GM12878 (cell line): ENCODE results near the gene SLC25A47. TPM values are rescaled to one million over a fixed set of nuclear protein-coding genes. Genes with fewer than 3 reads are reported as not detected.

Experiments
- ATAC-seq: fragments of 200-7000 bp; cut with Tn5 transposase; 3 replicates; pipeline ENCODE4 v1.9.1; 2020; ENCODE audit warnings: mild to moderate bottlenecking, moderate library complexity
- BruUV-seq: library from RNA; stranded (reverse); fragments of 400-500 nt; replicated peaks from 2 replicates; lab custom pipeline; 2021; lab: Mats Ljungman, UMichigan
- CTCF ChIA-PET: fragments of 300-600 bp; sonication (Branson Sonifier 250); formaldehyde crosslinking; extraction: SDS; loops from one replicate; lab custom pipeline; 2021; ENCODE audit warnings: inconsistent platforms; lab: Yijun Ruan, JAX
- POLR2A ChIA-PET: fragments of 350-600 bp; formaldehyde crosslinking; extraction: SDS; loops from one replicate; lab custom pipeline; 2021; ENCODE audit warnings: inconsistent platforms; lab: Charles Lee
- RAD21 ChIA-PET: fragments of 300-600 bp; sonication (Branson Sonifier 250); formaldehyde crosslinking; loops from one replicate; lab custom pipeline; 2023; ENCODE audit warnings: antibody characterized with exemption; ENCODE audit not compliant: unreplicated experiment; lab: Charles Lee
- SMC1A ChIA-PET: fragments of 300-600 bp; sonication (Branson Sonifier 250); formaldehyde crosslinking; loops from one replicate; lab custom pipeline; 2023; ENCODE audit not compliant: unreplicated experiment, uncharacterized antibody; lab: Charles Lee
- DNase-seq: peaks from one replicate; pipeline ENCODE4 v3.0.0-alpha.2; 2011; ENCODE audit warnings: low read depth, low spot score
- FAIRE-seq: peaks from 3 replicates; lab custom pipeline; 2011; peaks lifted over from hg19 to GRCh38; lab: Jason Lieb, UNC
- H2AFZ ChIP-seq: 2 replicates; pipeline ENCODE4 v1.6.0; 2011; ENCODE audit warnings: low read depth, low read length, control low read depth; ENCODE audit not compliant: control insufficient read depth
- H3K27ac ChIP-seq: 2 replicates; pipeline ENCODE4 v1.5.1; 2011; ENCODE audit warnings: control low read depth; ENCODE audit not compliant: control insufficient read depth, insufficient read depth
- H3K27me3 ChIP-seq, 2 experiments: replicated peaks in 1 of 2; 2 replicates each; pipeline versions ENCODE4 v1.6.0 to v1.6.1; 2011; ENCODE audit warnings: low read length in 1 of 2; ENCODE audit not compliant: control insufficient read depth in 2 of 2, insufficient read depth in 2 of 2
- H3K36me3 ChIP-seq, 2 experiments: 2 replicates each; pipeline ENCODE4 v1.5.1; 2011; ENCODE audit warnings: low read length in 1 of 2; ENCODE audit not compliant: control insufficient read depth in 2 of 2, insufficient read depth in 2 of 2
- H3K4me1 ChIP-seq: 2 replicates; pipeline ENCODE4 v1.6.1; 2011; ENCODE audit warnings: mild to moderate bottlenecking, low read length, moderate library complexity, mixed read lengths; ENCODE audit not compliant: control insufficient read depth, insufficient read depth
- H3K4me2 ChIP-seq: 2 replicates; pipeline ENCODE4 v1.6.0; 2011; ENCODE audit warnings: control low read depth; ENCODE audit not compliant: control insufficient read depth, insufficient read depth
- H3K4me3 ChIP-seq: fragments of 200-600 bp; sonication (generic); 2 replicates; pipeline ENCODE4 v1.5.1; 2016
- H3K79me2 ChIP-seq: 2 replicates; pipeline ENCODE4 v1.6.0; 2011; ENCODE audit warnings: low read length; ENCODE audit not compliant: control insufficient read depth, insufficient read depth
- H3K9ac ChIP-seq: 2 replicates; pipeline ENCODE4 v1.8.0; 2011; ENCODE audit warnings: low read length, control low read depth, mixed read lengths; ENCODE audit not compliant: control insufficient read depth, insufficient read depth
- H3K9me3 ChIP-seq: replicated peaks from 3 replicates; pipeline ENCODE4 v1.5.1; 2011; ENCODE audit warnings: mild to moderate bottlenecking, low read length; ENCODE audit not compliant: control insufficient read depth, insufficient read depth
- H4K20me1 ChIP-seq: 2 replicates; pipeline ENCODE4 v1.6.0; 2011; ENCODE audit not compliant: control insufficient read depth, insufficient read depth
- BACH1 ChIP-seq: fragments of 450-650 bp; IDR thresholded peaks from 2 replicates; pipeline ENCODE4 v1.6.1; 2017; ENCODE audit warnings: mild to moderate bottlenecking, borderline replicate concordance
- BCL11A ChIP-seq: IDR thresholded peaks from 2 replicates; pipeline ENCODE4 v1.6.1; 2011; ENCODE audit warnings: low read depth, low read length
- CBX3 ChIP-seq: fragments of 200-600 bp; sonication (generic); IDR thresholded peaks from 2 replicates; pipeline ENCODE4 v1.6.1; 2016; ENCODE audit warnings: low read depth, borderline replicate concordance
- FOS ChIP-seq: IDR thresholded peaks from 3 replicates; pipeline ENCODE4 v1.6.1; 2011; ENCODE audit warnings: borderline replicate concordance; ENCODE audit not compliant: insufficient read length; ENCODE audit errors: extremely low read depth
- JUNB ChIP-seq: IDR thresholded peaks from 2 replicates; pipeline ENCODE4 v1.6.1; 2016; ENCODE audit warnings: antibody characterized with exemption, mild to moderate bottlenecking
- MAX ChIP-seq: IDR thresholded peaks from 2 replicates; pipeline ENCODE4 v1.6.1; 2012; ENCODE audit warnings: low read depth, low read length, improper control_type of control experiment
- NRF1 ChIP-seq: conservative IDR thresholded peaks from 2 replicates; pipeline ENCODE4 v1.6.1; 2011; ENCODE audit warnings: mild to moderate bottlenecking, low read depth, low read length, improper control_type of control experiment
- PAX5 ChIP-seq: IDR thresholded peaks from 2 replicates; pipeline ENCODE4 v1.6.1; 2011; ENCODE audit warnings: low read depth, low read length, borderline replicate concordance
- SMC3 ChIP-seq: IDR thresholded peaks from 2 replicates; pipeline ENCODE4 v1.6.1; 2011; ENCODE audit warnings: low read length, improper control_type of control experiment, borderline replicate concordance
- ZNF622 ChIP-seq: fragments of 450-650 bp; IDR thresholded peaks from 2 replicates; pipeline ENCODE4 v1.6.1; 2017; ENCODE audit warnings: mild to moderate bottlenecking, inconsistent platforms
- WGBS: methylation state at CpG from one replicate; pipeline ENCODE4 v1.1.6; 2016; ENCODE audit warnings: low lambda C conversion rate; ENCODE audit not compliant: insufficient replicate concordance, insufficient coverage; ENCODE audit errors: missing lambda C conversion rate; 5-methylcytosine and 5-hydroxymethylcytosine counted together
- in situ Hi-C: fragments of 300-500 bp; cut with MboI; formaldehyde crosslinking; loops from 9 replicates; pipeline ENCODE4 v1.14.3; 2018; ENCODE audit warnings: mixed read lengths
- intact Hi-C: fragments of 100-400 bp; cut with micrococcal nuclease; formaldehyde crosslinking; loops from one replicate; pipeline ENCODE4 v1.14.2; 2022; ENCODE audit not compliant: unreplicated experiment
- polyA plus RNA-seq, 11 experiments: library from polyadenylated mRNA; depleted of rRNA in 4 of 11; unstranded in 6 of 11; stranded (reverse) in 5 of 11; fragments of >200 nt; fragmentation: Nextera tagmentation in 4 of 11; fragmentation: Illumina TruSeq in 1 of 11; extraction: Ambion mirVana in 4 of 11; extraction: Trizol in 1 of 11; gene quantifications; 1 replicate in 1 of 11; 2 replicates in 10 of 11; pipeline versions ENCODE4 v1.2.1 to v1.2.3, GENCODE V29; 2011 to 2016; ENCODE audit warnings: inconsistent platforms in 2 of 11, missing spikeins in 2 of 11, low read depth in 1 of 11
- total RNA-seq, 4 experiments: library from RNA; depleted of rRNA in 3 of 4; stranded (reverse); fragments of >200 nt in 3 of 4; fragmentation: Illumina TruSeq in 1 of 4; extraction: Trizol in 1 of 4; gene quantifications; 2 replicates each; pipeline versions ENCODE4 v1.2.1 to v1.2.3, GENCODE V29; 2013 to 2021

Gene SLC25A47
- total and polyA plus RNA-seq, 10 of the 15 experiments (the other 5 are each of a cell fraction or from before 2014, with no cell fraction given): 0.14 TPM; not detected in 9

- BruUV-seq: no TSS peak
- H3K36me3 ChIP-seq: peaks cover 51% of the 10 kb centered on the region in 2 experiments
Measured at GRCh38 chr14:100350276-100350926, 27.3 kb downstream of the SLC25A47 start.

GRCh38 chr14:100350986-100351385 lies 27.8 kb downstream of the SLC25A47 start:
- in situ Hi-C loops: no loop called here
- Histone ChIP-seq H3K9ac (no peak overlapping the region), H3K36me3 (peaks cover 49 to 54% of the 10 kb centered on the region in 2 experiments), H3K4me2 (no peak overlapping the region), H3K4me1 (no peaks in the 10 kb centered on the region), H4K20me1 (no peaks in the 10 kb centered on the region; the same call in 1 of the 2 replicates), H2AFZ (no peak overlapping the region), H3K27me3 (no peaks in the 10 kb centered on the region), H3K79me2 (no peaks in the 10 kb centered on the region), H3K27ac (no peak overlapping the region), H3K4me3 (no peak overlapping the region), H3K9me3 (no peaks in the 10 kb centered on the region)
- FAIRE-seq (no peak), ATAC-seq (no peak), DNase-seq (no peak)
- intact Hi-C loops: no loop called here
- 93% methylated on average over 5 of the region's 5 CpGs for WGBS
- CTCF ChIA-PET: no interaction called here
- RAD21 ChIA-PET: no interaction called here
- no peak for TF ChIP-seq BACH1
- TF ChIP-seq ZNF622: no peak
- no peak for TF ChIP-seq CBX3
- no peak for TF ChIP-seq JUNB
- TF ChIP-seq FOS: no peak
- no peak for TF ChIP-seq BCL11A
- TF ChIP-seq PAX5: no peak
- no peak for TF ChIP-seq NRF1
- SMC1A ChIA-PET: interaction anchor here (0.8 kb wide), 1 partner anchor 22 kb away, joined by 3 read pairs; no protein-coding TSS in a partner anchor
- POLR2A ChIA-PET: no interaction called here
- no TSS peak for BruUV-seq

More at GRCh38 chr14:100350276-100350926, 27.3 kb downstream of the SLC25A47 start:
- RAD21 ChIA-PET: no interaction called here
- SMC1A ChIA-PET: interaction anchor here (0.6 to 1.2 kb wide), 4 partner anchors 8 to 48 kb away, joined by 3 read pairs; no protein-coding TSS in a partner anchor
- Histone ChIP-seq H3K27me3 (no peaks in the 10 kb centered on the region), H4K20me1 (no peaks in the 10 kb centered on the region), H2AFZ (no peak overlapping the region), H3K4me3 (no peak overlapping the region), H3K27ac (no peak overlapping the region), H3K79me2 (no peaks in the 10 kb centered on the region), H3K4me1 (no peaks in the 10 kb centered on the region), H3K4me2 (no peak overlapping the region), H3K9ac (no peak overlapping the region), H3K9me3 (no peaks in the 10 kb centered on the region)
- POLR2A ChIA-PET: interaction anchor here (0.6 kb wide), 1 partner anchor 16 kb away, joined by 3 read pairs; no protein-coding TSS in a partner anchor
- WGBS: 94% methylated on average over 11 of the region's 11 CpGs
- ATAC-seq (no peak), DNase-seq (no peak), FAIRE-seq (no peak)
- intact Hi-C loops: no loop called here
- TF ChIP-seq MAX (no peak), SMC3 (no peak)
- TF ChIP-seq, all 136 proteins: peak for 0
- in situ Hi-C loops: no loop called here
- CTCF ChIA-PET: interaction anchor here (1.5 kb wide), 1 partner anchor 9 kb away, joined by 8 read pairs; no protein-coding TSS in a partner anchor
